Brain microvascular endothelial cell (primary cell): ENCODE measurements around the gene NLRX1.
"Not testable (repeated sequence)": the region's sequence is repeated elsewhere in the genome, so short reads cannot be mapped to it uniquely, and the experiment has no call there.

Experiments
- DNase-seq: peaks from one replicate; pipeline ENCODE4 v3.0.0-alpha.2; 2020
- H3K27ac ChIP-seq: fragments of 250-450 bp; sonication (Bioruptor Pico); 2 replicates; pipeline ENCODE4 v1.5.1; 2020; ENCODE audit warnings: mild to moderate bottlenecking, moderate library complexity
- H3K27me3 ChIP-seq: fragments of 250-450 bp; sonication (Bioruptor Pico); replicated peaks from 2 replicates; pipeline ENCODE4 v1.5.1; 2020; ENCODE audit warnings: mild to moderate bottlenecking
- H3K36me3 ChIP-seq: fragments of 250-450 bp; sonication (Bioruptor Pico); replicated peaks from 2 replicates; pipeline ENCODE4 v1.5.1; 2020; ENCODE audit warnings: mild to moderate bottlenecking
- H3K4me3 ChIP-seq: 2 replicates; pipeline ENCODE4 v1.5.1; 2011; ENCODE audit warnings: low read depth, mild to moderate bottlenecking, control low read depth, low read length, moderate library complexity
- CTCF ChIP-seq: IDR thresholded peaks from 2 replicates; pipeline ENCODE4 v1.5.1; 2011; ENCODE audit warnings: low read depth, mild to moderate bottlenecking, moderate library complexity, low read length, control low read depth, inconsistent platforms; ENCODE audit errors: missing control alignments
- in situ Hi-C: cut with HindIII; loops from 2 replicates; pipeline ENCODE4 v1.10.0; 2017; ENCODE audit warnings: low sequenced_read_pairs, low pct_ligation_motif_present

NLRX1 gene

GRCh38 chr11:119125821-119126220 is 42.7 kb upstream of the NLRX1 start:
- H3K36me3 ChIP-seq, result peaks cover 22% of the 10 kb centered on the region
- no peak overlapping the region for H3K4me3 ChIP-seq
- in situ Hi-C loops, result no loop called here
- H3K27ac ChIP-seq, result no peak overlapping the region
- no peak for DNase-seq
- H3K27me3 ChIP-seq, result no peaks in the 10 kb centered on the region
- no peak for TF ChIP-seq CTCF

GRCh38 chr11:119126675-119127268 is 41.8 kb upstream of the NLRX1 start:
- H3K36me3 ChIP-seq, result peaks cover 28% of the 10 kb centered on the region
- no peaks in the 10 kb centered on the region for H3K27me3 ChIP-seq
- H3K27ac ChIP-seq, result no peak overlapping the region
- H3K4me3 ChIP-seq, result no peak overlapping the region
- in situ Hi-C loops, result no loop called here
- DNase-seq, result no peak
- TF ChIP-seq CTCF, result no peak

- peaks cover 40% of the 10 kb centered on the region for H3K36me3 ChIP-seq
- DNase-seq, result no peak
- in situ Hi-C loops, result no loop called here
- no peak overlapping the region for H3K4me3 ChIP-seq
- no peaks in the 10 kb centered on the region for H3K27me3 ChIP-seq
- no peak for TF ChIP-seq CTCF
- H3K27ac ChIP-seq, result no peak overlapping the region
Observed at GRCh38 chr11:119130662-119131061, 37.9 kb upstream of the NLRX1 start.

GRCh38 chr11:119134389-119134978 is 34.0 kb upstream of the NLRX1 start:
- peak; percentile 81 for TF ChIP-seq CTCF
- peaks cover 31% of the 10 kb centered on the region for H3K36me3 ChIP-seq
- no peak for DNase-seq
- H3K4me3 ChIP-seq, result no peak overlapping the region
- H3K27me3 ChIP-seq, result no peaks in the 10 kb centered on the region
- no peak overlapping the region for H3K27ac ChIP-seq
- in situ Hi-C loops, result no loop called here

- in situ Hi-C loops, H3K27me3 ChIP-seq, H3K4me3 ChIP-seq, DNase-seq, H3K36me3 ChIP-seq, H3K27ac ChIP-seq: not testable (repeated sequence)
Observed at GRCh38 chr11:119139276-119139675, 29.2 kb upstream of the NLRX1 start.

- in situ Hi-C loops, result no loop called here
- Histone ChIP-seq H3K4me3 (no peak overlapping the region), H3K36me3 (no peaks in the 10 kb centered on the region), H3K27ac (no peak overlapping the region), H3K27me3 (peaks cover 6% of the 10 kb centered on the region)
- peak; percentile 67 for DNase-seq
- peak; percentile 74 for TF ChIP-seq CTCF
Observed at GRCh38 chr11:119144825-119145486, 23.6 kb upstream of the NLRX1 start.
